K562 (cell line): ENCODE results near the gene ACVR2B. TPM values are rescaled to one million over a fixed set of nuclear protein-coding genes. Genes with fewer than 3 reads are reported as not detected.

Experiments
- ATAC-seq: fragments of 200-7000 bp; cut with Tn5 transposase; 3 replicates; pipeline ENCODE4 v1.9.1; 2020; ENCODE audit warnings: moderate library complexity
- BruUV-seq: library from RNA; stranded (reverse); fragments of 400-500 nt; replicated peaks from 2 replicates; lab custom pipeline; 2021; lab: Mats Ljungman, UMichigan
- CTCF ChIA-PET: fragments of 300-600 bp; formaldehyde crosslinking; extraction: SDS; loops from one replicate; lab custom pipeline; 2021; ENCODE audit warnings: low intra/inter-chr PET ratio; lab: Yijun Ruan, JAX
- POLR2A ChIA-PET: fragments of 300-600, 350-650 bp; sonication (Branson Sonifier 250); formaldehyde crosslinking; extraction: SDS; loops from one replicate; lab custom pipeline; 2021; ENCODE audit warnings: antibody characterized with exemption, inconsistent platforms; lab: Yijun Ruan, JAX
- DNase-seq, 4 experiments: peaks; one replicate each; pipeline versions ENCODE4 v3.0.0 to v3.0.0-alpha.2; 2011 to 2018; ENCODE audit warnings: low spot score in 3 of 4, mixed read lengths in 3 of 4; ENCODE audit errors: extremely low read depth in 1 of 4
- FAIRE-seq: peaks from 2 replicates; lab custom pipeline; 2011; peaks lifted over from hg19 to GRCh38; lab: Jason Lieb, UNC
- H2AFZ ChIP-seq: 2 replicates; pipeline ENCODE4 v1.6.0; 2011; ENCODE audit warnings: low read depth, low read length, control low read depth, inconsistent platforms
- H3K27ac ChIP-seq: fragments of 200-600 bp; 3 replicates; pipeline ENCODE4 v1.8.0; 2011; ENCODE audit warnings: low read depth, mild to moderate bottlenecking, control low read depth, inconsistent platforms, low read length, moderate library complexity, mixed read lengths; ENCODE audit errors: extremely low read depth
- H3K27me3 ChIP-seq, 2 experiments: fragments of 300-600 bp in 1 of 2; 2 replicates in 1 of 2; 3 replicates in 1 of 2; pipeline versions ENCODE4 v1.6.0 to v1.8.0; 2011; ENCODE audit warnings: inconsistent platforms in 2 of 2, low read length in 2 of 2, mild to moderate bottlenecking in 1 of 2, mixed read lengths in 1 of 2, moderate library complexity in 1 of 2; ENCODE audit not compliant: control insufficient read depth in 2 of 2, insufficient read depth in 2 of 2
- H3K36me3 ChIP-seq: fragments of 300-600 bp; 3 replicates; pipeline ENCODE4 v1.8.0; 2011; ENCODE audit warnings: mild to moderate bottlenecking, low read length, inconsistent platforms; ENCODE audit not compliant: control insufficient read depth, insufficient read depth
- H3K4me1 ChIP-seq, 2 experiments: fragments of 200-600 bp in 1 of 2; replicated peaks in 1 of 2; 2 replicates in 1 of 2; 3 replicates in 1 of 2; pipeline versions ENCODE4 v1.5.1 to v1.8.0; 2011; ENCODE audit warnings: inconsistent platforms in 2 of 2, low read length in 2 of 2, mild to moderate bottlenecking in 1 of 2, mixed read lengths in 1 of 2, moderate library complexity in 1 of 2; ENCODE audit not compliant: control insufficient read depth in 2 of 2, insufficient read depth in 2 of 2
- H3K4me2 ChIP-seq: 2 replicates; pipeline ENCODE4 v1.6.1; 2011; ENCODE audit warnings: low read length, control low read depth, inconsistent platforms, mixed read lengths; ENCODE audit not compliant: insufficient read depth
- H3K4me3 ChIP-seq: fragments of 200-600 bp; sonication (generic), shearing (Covaris generic); 2 replicates; pipeline ENCODE4 v1.5.1; 2016; ENCODE audit warnings: control low read depth, inconsistent platforms
- H3K79me2 ChIP-seq: fragments of 200-600 bp; 3 replicates; pipeline ENCODE4 v1.8.0; 2011; ENCODE audit warnings: low read length, inconsistent platforms; ENCODE audit not compliant: control insufficient read depth, insufficient read depth
- H3K9ac ChIP-seq, 2 experiments: 2 replicates each; pipeline versions ENCODE4 v1.6.0 to v1.6.1; 2011; ENCODE audit warnings: low read depth in 2 of 2, low read length in 2 of 2, control low read depth in 1 of 2, inconsistent platforms in 1 of 2, mild to moderate bottlenecking in 1 of 2, mixed read lengths in 1 of 2; ENCODE audit not compliant: insufficient read depth in 1 of 2
- H3K9me1 ChIP-seq: one replicate; pipeline ENCODE4 v1.6.0; 2011; ENCODE audit warnings: inconsistent platforms, mild to moderate bottlenecking, low read length, moderate library complexity; ENCODE audit not compliant: control insufficient read depth, insufficient read depth
- H3K9me3 ChIP-seq: replicated peaks from 2 replicates; pipeline ENCODE4 v1.5.1; 2011; ENCODE audit warnings: low read depth, low read length, inconsistent platforms; ENCODE audit not compliant: control insufficient read depth, insufficient read depth
- H4K20me1 ChIP-seq: replicated peaks from 2 replicates; pipeline ENCODE4 v1.6.1; 2011; ENCODE audit warnings: low read length, inconsistent platforms, mixed read lengths; ENCODE audit not compliant: control insufficient read depth, insufficient read depth
- DIDO1 ChIP-seq: fragments of 450-650 bp; IDR thresholded peaks from 2 replicates; pipeline ENCODE4 v1.6.1; 2016; ENCODE audit warnings: low read depth, missing biosample characterization, missing genetic modification characterization
- DMBX1 ChIP-seq: fragments of 250-450 bp; sonication (Bioruptor Pico); IDR thresholded peaks from 2 replicates; pipeline ENCODE4 v1.8.0; 2022; ENCODE audit warnings: inconsistent platforms, mild to moderate bottlenecking, moderate library complexity, borderline replicate concordance
- DNMT1 ChIP-seq: fragments of 450-650 bp; IDR thresholded peaks from 2 replicates; pipeline ENCODE4 v1.6.1; 2016; ENCODE audit warnings: antibody characterized with exemption, mild to moderate bottlenecking
- EP300 ChIP-seq: IDR thresholded peaks from 2 replicates; pipeline ENCODE4 v1.6.1; 2012; ENCODE audit warnings: low read length, improper control_type of control experiment
- FOSL1 ChIP-seq: fragments of 200-800 bp; sonication (Bioruptor generic); conservative IDR thresholded peaks from 2 replicates; pipeline ENCODE4 v1.6.1; 2016; ENCODE audit warnings: missing genetic modification characterization, missing compliant biosample characterization
- HDAC2 ChIP-seq: fragments of 450-650 bp; IDR thresholded peaks from 2 replicates; pipeline ENCODE4 v1.6.1; 2016; ENCODE audit warnings: mild to moderate bottlenecking
- HDAC6 ChIP-seq: IDR thresholded peaks from 2 replicates; pipeline ENCODE4 v1.6.1; 2012; ENCODE audit warnings: low read depth, mild to moderate bottlenecking, control low read depth, inconsistent platforms, low read length, moderate library complexity
- HDAC8 ChIP-seq: fragments of 450-650 bp; IDR thresholded peaks from 2 replicates; pipeline ENCODE4 v1.6.1; 2016; ENCODE audit warnings: mild to moderate bottlenecking, missing genetic modification characterization, moderate library complexity, missing compliant biosample characterization
- MAFK ChIP-seq: IDR thresholded peaks from 2 replicates; pipeline ENCODE4 v1.6.1; 2011; ENCODE audit warnings: low read length, improper control_type of control experiment
- NR2C1 ChIP-seq, 2 experiments: fragments of 450-650 bp; IDR thresholded peaks; 2 replicates each; pipeline ENCODE4 v1.6.1; 2017; ENCODE audit warnings: mild to moderate bottlenecking in 2 of 2, antibody characterized with exemption in 1 of 2, inconsistent platforms in 1 of 2, missing compliant biosample characterization in 1 of 2, missing genetic modification characterization in 1 of 2
- THRAP3 ChIP-seq: fragments of 450-650 bp; IDR thresholded peaks from 2 replicates; pipeline ENCODE4 v1.6.1; 2016; ENCODE audit warnings: mild to moderate bottlenecking, inconsistent platforms, borderline replicate concordance
- ZNF316 ChIP-seq: fragments of 450-650 bp; IDR thresholded peaks from 2 replicates; pipeline ENCODE4 v1.6.1; 2016
- WGBS: fragments of 100-300 bp; shearing (Covaris generic); methylation state at CpG from one replicate; pipeline ENCODE4 v1.1.6; 2016; ENCODE audit warnings: low coverage, mixed read lengths; ENCODE audit not compliant: insufficient coverage; ENCODE audit errors: missing lambda C conversion rate; 5-methylcytosine and 5-hydroxymethylcytosine counted together
- in situ Hi-C: fragments of 300-500 bp; cut with MboI; formaldehyde crosslinking; loops from 4 replicates; pipeline ENCODE4 v1.15.0; 2018; ENCODE audit warnings: inconsistent platforms, mixed read lengths
- intact Hi-C: fragments of 100-400 bp; cut with micrococcal nuclease; formaldehyde crosslinking; loops from 2 replicates; pipeline ENCODE4 v1.14.2; 2022
- polyA plus RNA-seq, 8 experiments: library from polyadenylated mRNA; depleted of rRNA in 4 of 8; stranded (reverse) in 5 of 8; unstranded in 3 of 8; fragments of >200 nt; fragmentation: Nextera tagmentation in 2 of 8; fragmentation: Illumina TruSeq in 1 of 8; extraction: Ambion mirVana in 2 of 8; extraction: Trizol in 1 of 8; gene quantifications; 2 replicates each; pipeline versions ENCODE4 v1.2.1 to v1.2.3, GENCODE V29; 2011 to 2014; ENCODE audit warnings: inconsistent platforms in 1 of 8, missing spikeins in 1 of 8
- total RNA-seq, 7 experiments: library from RNA; depleted of rRNA in 6 of 7; stranded (reverse); fragments of >200 nt in 6 of 7; fragmentation: Illumina TruSeq in 2 of 7; extraction: Trizol in 2 of 7; gene quantifications; 2 replicates each; pipeline versions ENCODE4 v1.2.1 to v1.2.3, GENCODE V29; 2011 to 2021; ENCODE audit warnings: low replicate concordance in 1 of 7
- TF ChIP-seq, protein P1 (sequence below): sonication (generic); formaldehyde crosslinking; IDR thresholded peaks from 2 replicates; pipeline ENCODE4 v1.8.1; 2023; ENCODE audit warnings: mild to moderate bottlenecking, missing genetic modification reagents
- TF ChIP-seq, protein P2 (sequence below): sonication (generic); formaldehyde crosslinking; IDR thresholded peaks from 2 replicates; pipeline ENCODE4 v1.8.1; 2023; ENCODE audit warnings: mild to moderate bottlenecking, missing genetic modification reagents
- TF ChIP-seq, protein P3 (sequence below): fragments of 250-450 bp; sonication (Bioruptor Pico); IDR thresholded peaks from 2 replicates; pipeline ENCODE4 v1.5.1; 2021; ENCODE audit warnings: mild to moderate bottlenecking

Gene ACVR2B
- total and polyA plus RNA-seq, 9 of the 15 experiments (the other 6 are each of a cell fraction or from before 2014, with no cell fraction given): 1.8 to 23.7 (median 7.1) TPM

DNA sequence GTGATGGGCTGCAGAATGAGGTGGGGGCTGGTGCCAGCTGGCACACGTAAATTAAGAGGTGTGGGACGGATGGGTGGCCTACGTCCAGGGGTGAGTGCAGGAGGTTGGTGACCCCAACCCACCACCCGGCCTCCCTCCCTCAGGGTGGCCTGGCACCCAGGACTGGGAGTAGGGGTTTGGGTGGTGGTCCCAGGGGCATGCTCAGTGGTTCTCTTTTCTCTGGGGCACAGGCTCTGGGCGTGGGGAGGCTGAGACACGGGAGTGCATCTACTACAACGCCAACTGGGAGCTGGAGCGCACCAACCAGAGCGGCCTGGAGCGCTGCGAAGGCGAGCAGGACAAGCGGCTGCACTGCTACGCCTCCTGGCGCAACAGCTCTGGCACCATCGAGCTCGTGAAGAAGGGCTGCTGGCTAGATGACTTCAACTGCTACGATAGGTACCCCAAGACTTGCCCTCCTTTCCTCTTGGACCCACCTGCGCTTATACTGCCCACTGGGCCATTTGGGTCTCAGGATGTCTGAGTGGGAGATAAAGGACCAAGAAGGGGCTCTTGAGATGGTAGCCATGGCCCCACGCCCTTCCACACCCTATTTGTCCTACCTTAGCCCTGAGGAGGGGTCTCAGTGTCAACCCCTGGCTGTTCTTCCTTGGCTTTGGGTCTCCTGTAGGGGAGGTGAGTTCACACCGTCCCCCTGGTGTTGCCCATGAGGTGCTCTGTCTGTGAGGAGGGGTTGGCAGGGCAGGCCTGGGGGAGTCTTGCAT lies 23.5 kb downstream of the ACVR2B start:
- BruUV-seq: no TSS peak
- in situ Hi-C loops: loop anchor here (10.0 kb wide), 1 partner anchor 342 kb away; the partner anchor contains the start of genes ACAA1 and MYD88

More for the DNA sequence above, 23.5 kb downstream of the ACVR2B start:
- Histone ChIP-seq H2AFZ (no peak overlapping the region), H3K4me1 (peaks cover 0 to 6% of the 10 kb centered on the region in 2 experiments; a peak in 2 of 5 replicates), H3K27me3 (no peaks in the 10 kb centered on the region), H3K79me2 (peaks cover 7% of the 10 kb centered on the region; the same call in 1 of the 3 replicates), H3K9ac (no peak overlapping the region; a peak in 1 of 4 replicates), H4K20me1 (peaks cover 15% of the 10 kb centered on the region), H3K4me3 (no peak overlapping the region), H3K27ac (no peak overlapping the region), H3K9me1 (no peaks in the 10 kb centered on the region), H3K4me2 (no peak overlapping the region), H3K9me3 (no peaks in the 10 kb centered on the region), H3K36me3 (peaks cover 35% of the 10 kb centered on the region; the same call in 2 of the 3 replicates)
- intact Hi-C loops: no loop called here
- FAIRE-seq (no peak), ATAC-seq (no peak), DNase-seq (no peak)
- 78% methylated on average over 21 of the region's 21 CpGs for WGBS
- CTCF ChIA-PET: interaction anchor here (0.6 kb wide), 1 partner anchor 473 kb away, joined by 3 read pairs; no protein-coding TSS in a partner anchor
- TF ChIP-seq HDAC6 (no peak), HDAC2 (no peak), DMBX1 (CRISPR knock-in tag) (no peak), DNMT1 (no peak), DIDO1 (tag) (no peak), THRAP3 (no peak), HDAC8 (no peak), EP300 (no peak), ZNF316 (no peak), NR2C1 (IDR thresholded peaks at IDR 0.05) (no peak), NR2C1 (tag; IDR thresholded peaks at IDR 0.05) (no peak), MAFK (no peak), FOSL1 (tag) (no peak)
- TF ChIP-seq, protein P1, sequence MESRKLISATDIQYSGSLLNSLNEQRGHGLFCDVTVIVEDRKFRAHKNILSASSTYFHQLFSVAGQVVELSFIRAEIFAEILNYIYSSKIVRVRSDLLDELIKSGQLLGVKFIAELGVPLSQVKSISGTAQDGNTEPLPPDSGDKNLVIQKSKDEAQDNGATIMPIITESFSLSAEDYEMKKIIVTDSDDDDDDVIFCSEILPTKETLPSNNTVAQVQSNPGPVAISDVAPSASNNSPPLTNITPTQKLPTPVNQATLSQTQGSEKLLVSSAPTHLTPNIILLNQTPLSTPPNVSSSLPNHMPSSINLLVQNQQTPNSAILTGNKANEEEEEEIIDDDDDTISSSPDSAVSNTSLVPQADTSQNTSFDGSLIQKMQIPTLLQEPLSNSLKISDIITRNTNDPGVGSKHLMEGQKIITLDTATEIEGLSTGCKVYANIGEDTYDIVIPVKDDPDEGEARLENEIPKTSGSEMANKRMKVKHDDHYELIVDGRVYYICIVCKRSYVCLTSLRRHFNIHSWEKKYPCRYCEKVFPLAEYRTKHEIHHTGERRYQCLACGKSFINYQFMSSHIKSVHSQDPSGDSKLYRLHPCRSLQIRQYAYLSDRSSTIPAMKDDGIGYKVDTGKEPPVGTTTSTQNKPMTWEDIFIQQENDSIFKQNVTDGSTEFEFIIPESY (CRISPR knock-in tag): no peak
- TF ChIP-seq, protein P2, sequence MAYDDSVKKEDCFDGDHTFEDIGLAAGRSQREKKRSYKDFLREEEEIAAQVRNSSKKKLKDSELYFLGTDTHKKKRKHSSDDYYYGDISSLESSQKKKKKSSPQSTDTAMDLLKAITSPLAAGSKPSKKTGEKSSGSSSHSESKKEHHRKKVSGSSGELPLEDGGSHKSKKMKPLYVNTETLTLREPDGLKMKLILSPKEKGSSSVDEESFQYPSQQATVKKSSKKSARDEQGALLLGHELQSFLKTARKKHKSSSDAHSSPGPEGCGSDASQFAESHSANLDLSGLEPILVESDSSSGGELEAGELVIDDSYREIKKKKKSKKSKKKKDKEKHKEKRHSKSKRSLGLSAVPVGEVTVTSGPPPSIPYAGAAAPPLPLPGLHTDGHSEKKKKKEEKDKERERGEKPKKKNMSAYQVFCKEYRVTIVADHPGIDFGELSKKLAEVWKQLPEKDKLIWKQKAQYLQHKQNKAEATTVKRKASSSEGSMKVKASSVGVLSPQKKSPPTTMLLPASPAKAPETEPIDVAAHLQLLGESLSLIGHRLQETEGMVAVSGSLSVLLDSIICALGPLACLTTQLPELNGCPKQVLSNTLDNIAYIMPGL (CRISPR knock-in tag): no peak
- TF ChIP-seq, protein P3, sequence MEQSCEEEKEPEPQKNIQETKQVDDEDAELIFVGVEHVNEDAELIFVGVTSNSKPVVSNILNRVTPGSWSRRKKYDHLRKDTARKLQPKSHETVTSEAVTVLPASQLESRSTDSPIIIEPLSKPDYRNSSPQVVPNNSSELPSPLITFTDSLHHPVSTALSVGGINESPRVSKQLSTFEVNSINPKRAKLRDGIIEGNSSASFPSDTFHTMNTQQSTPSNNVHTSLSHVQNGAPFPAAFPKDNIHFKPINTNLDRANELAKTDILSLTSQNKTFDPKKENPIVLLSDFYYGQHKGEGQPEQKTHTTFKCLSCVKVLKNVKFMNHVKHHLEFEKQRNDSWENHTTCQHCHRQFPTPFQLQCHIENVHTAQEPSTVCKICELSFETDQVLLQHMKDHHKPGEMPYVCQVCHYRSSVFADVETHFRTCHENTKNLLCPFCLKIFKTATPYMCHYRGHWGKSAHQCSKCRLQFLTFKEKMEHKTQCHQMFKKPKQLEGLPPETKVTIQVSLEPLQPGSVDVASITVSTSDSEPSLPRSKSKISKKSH: no peak
- TF ChIP-seq, all 486 proteins: peak for 0
- POLR2A ChIA-PET: no interaction called here
